Aorta (tissue), 5 donors: ENCODE measurements around the gene RCL1. TPM values are rescaled to one million over a fixed set of nuclear protein-coding genes. Genes with fewer than 3 reads are reported as not detected.

ENCODE experiments used
- ATAC-seq: fragments of 200-7000 bp; cut with Tn5 transposase; one replicate; pipeline ENCODE4 v1.9.1; 2022; ENCODE audit warnings: moderate library complexity; ENCODE audit not compliant: low FRiP score
- DNase-seq, 2 donors: peaks; one replicate each; pipeline ENCODE4 v3.0.0-alpha.2; 2020
- H3K27ac ChIP-seq, 2 donors: one replicate each; pipeline ENCODE4 v1.5.1; 2013; ENCODE audit warnings: low read length in 2 of 2, mild to moderate bottlenecking in 2 of 2, moderate library complexity in 2 of 2, control low read depth in 1 of 2, inconsistent platforms in 1 of 2, low read depth in 1 of 2
- H3K27me3 ChIP-seq, 2 donors: one replicate each; pipeline ENCODE4 v1.6.1; 2013; ENCODE audit warnings: control low read depth in 1 of 2, low read length in 1 of 2, mild to moderate bottlenecking in 1 of 2, moderate library complexity in 1 of 2; ENCODE audit not compliant: insufficient read depth in 2 of 2, control insufficient read depth in 1 of 2
- H3K36me3 ChIP-seq, 2 donors: one replicate each; pipeline ENCODE4 v1.6.1; 2013; ENCODE audit warnings: control low read depth in 1 of 2, low read length in 1 of 2, mild to moderate bottlenecking in 1 of 2; ENCODE audit not compliant: insufficient read depth in 2 of 2, control insufficient read depth in 1 of 2
- H3K4me1 ChIP-seq, 2 donors: one replicate each; pipeline ENCODE4 v1.6.1; 2013; ENCODE audit warnings: low read length in 2 of 2, control low read depth in 1 of 2, mild to moderate bottlenecking in 1 of 2, moderate library complexity in 1 of 2; ENCODE audit not compliant: insufficient read depth in 2 of 2, control insufficient read depth in 1 of 2
- H3K4me3 ChIP-seq, 2 donors: one replicate each; pipeline ENCODE4 v1.5.1; 2013; ENCODE audit warnings: low read length in 2 of 2, control low read depth in 1 of 2, mild to moderate bottlenecking in 1 of 2
- H3K9me3 ChIP-seq: one replicate; pipeline ENCODE4 v1.6.1; 2013; ENCODE audit warnings: mild to moderate bottlenecking, low read length; ENCODE audit not compliant: control insufficient read depth
- whole genome bisulfite sequencing, 2 donors: extraction: QIAGEN DNeasy Blood & Tissue Kit; methylation state at CpG; one replicate each; pipeline ENCODE4 v1.1.7; 2013; 5-methylcytosine and 5-hydroxymethylcytosine counted together
- intact Hi-C, 2 donors: fragments of 100-400 bp; cut with DNase I; formaldehyde crosslinking; loops; one replicate each; pipeline versions ENCODE4 v1.14.2 to v1.15.0; 2022
- polyA plus RNA-seq, 2 donors: library from polyadenylated mRNA; stranded (reverse); fragments of 200-250 nt; gene quantifications; one replicate each; pipeline ENCODE4 v1.2.3, GENCODE V29; 2013
- total RNA-seq, 2 donors: library from RNA; stranded (reverse); fragmentation: NEBNext Ultra II Directional; extraction: Animal tissue kit (Norgen Biotek cat#: 25700); gene quantifications; one replicate each; pipeline ENCODE4 v1.2.1, GENCODE V29; 2021
- donor health status: healthy with polysubstance abuse.
- donor health status: Bipolar disorder and iron deficiency.
- donor health status: DM: no; HTN: no; CAD: no.
- donor health status: DM: no; HTN: no; CAD: no.
- donor health status: DM: yes; HTN: yes; CAD: no.

Gene RCL1
- total and polyA plus RNA-seq, 4 donors, result 10.8 to 41.9 (median 26.8) TPM

- ATAC-seq (no peak), DNase-seq (no peak)
- intact Hi-C loops, result no loop called here
- Histone ChIP-seq H3K9me3 (no peaks in the 10 kb centered on the region), H3K4me1 (peaks cover 0 to under 1% of the 10 kb centered on the region in 2 donors), H3K27me3 (no peaks in the 10 kb centered on the region), H3K36me3 (no peaks in the 10 kb centered on the region), H3K4me3 (no peak overlapping the region), H3K27ac (no peak overlapping the region)
- WGBS, 2 donors, result 96 to 97% methylated on average over 3 of the region's 3 CpGs
Measured at GRCh38 chr9:4879115-4879558, 86.4 kb downstream of the RCL1 start.

- WGBS, 2 donors, result 94 to 97% methylated on average over 3 of the region's 3 CpGs
- intact Hi-C loops, result no loop called here
- ATAC-seq, result no peak
Measured at GRCh38 chr9:4883326-4883873, 90.7 kb downstream of the RCL1 start.

GRCh38 chr9:4886698-4887097 is 94.0 kb downstream of the RCL1 start:
- Histone ChIP-seq H3K9me3 (no peaks in the 10 kb centered on the region), H3K4me3 (no peak overlapping the region), H3K36me3 (no peaks in the 10 kb centered on the region), H3K4me1 (peaks cover 0 to 5% of the 10 kb centered on the region in 2 donors), H3K27ac (peak overlapping the region; percentile 66 to 87), H3K27me3 (no peaks in the 10 kb centered on the region)
- ATAC-seq, result no peak
- DNase-seq, result no peak
- 34 to 39% methylated on average over 6 of the region's 6 CpGs for WGBS, 2 donors
- intact Hi-C loops, result no loop called here

More at GRCh38 chr9:4883326-4883873, 90.7 kb downstream of the RCL1 start:
- Histone ChIP-seq H3K4me3 (no peak overlapping the region), H3K36me3 (no peaks in the 10 kb centered on the region), H3K27ac (no peak overlapping the region), H3K4me1 (peaks cover 0 to 5% of the 10 kb centered on the region in 2 donors), H3K27me3 (no peaks in the 10 kb centered on the region), H3K9me3 (no peaks in the 10 kb centered on the region)
- DNase-seq, result no peak

- Histone ChIP-seq H3K27ac (peak overlapping the region in 1 of 2 donors; percentile 75), H3K9me3 (no peaks in the 10 kb centered on the region), H3K4me3 (no peak overlapping the region), H3K4me1 (peaks cover 0 to 5% of the 10 kb centered on the region in 2 donors), H3K27me3 (no peaks in the 10 kb centered on the region), H3K36me3 (no peaks in the 10 kb centered on the region)
- WGBS, 2 donors, result 2 to 8% methylated on average over 4 of the region's 4 CpGs
- DNase-seq, result peak; percentile 73 to 84
- ATAC-seq, result peak; percentile 70
- intact Hi-C loops, result no loop called here
Measured at GRCh38 chr9:4887556-4887955, 94.8 kb downstream of the RCL1 start.

- Histone ChIP-seq H3K4me3 (no peak overlapping the region), H3K36me3 (no peaks in the 10 kb centered on the region), H3K27me3 (no peaks in the 10 kb centered on the region), H3K9me3 (no peaks in the 10 kb centered on the region), H3K27ac (peak overlapping the region; percentile 53 to 97), H3K4me1 (peaks cover 2 to 5% of the 10 kb centered on the region in 2 donors)
- intact Hi-C loops, result no loop called here
- no peak for DNase-seq
- WGBS, 2 donors, result 13 to 24% methylated on average over 3 of the region's 3 CpGs
- ATAC-seq, result no peak
Measured at GRCh38 chr9:4890242-4890641, 97.5 kb downstream of the RCL1 start.

GRCh38 chr9:4890929-4891328 is 98.2 kb downstream of the RCL1 start:
- H3K36me3 ChIP-seq, result no peaks in the 10 kb centered on the region
- 31 to 35% methylated on average over 2 of the region's 2 CpGs for WGBS, 2 donors
- DNase-seq (no peak), ATAC-seq (no peak)
- H3K27ac ChIP-seq, result peak overlapping the region; percentile 53 to 54
- H3K9me3 ChIP-seq, result no peaks in the 10 kb centered on the region
- no peak overlapping the region for H3K4me3 ChIP-seq
- intact Hi-C loops, result no loop called here
- peaks cover 2 to 5% of the 10 kb centered on the region in 2 donors for H3K4me1 ChIP-seq
- no peaks in the 10 kb centered on the region for H3K27me3 ChIP-seq

- Histone ChIP-seq H3K9me3 (no peaks in the 10 kb centered on the region), H3K36me3 (no peaks in the 10 kb centered on the region), H3K4me3 (no peak overlapping the region), H3K4me1 (peaks cover 2 to 5% of the 10 kb centered on the region in 2 donors), H3K27me3 (no peaks in the 10 kb centered on the region), H3K27ac (no peak overlapping the region)
- DNase-seq (no peak), ATAC-seq (no peak)
- 98 to 99% methylated on average over 3 of the region's 3 CpGs for WGBS, 2 donors
- intact Hi-C loops, result no loop called here
Measured at GRCh38 chr9:4891674-4892073, 98.9 kb downstream of the RCL1 start.

GRCh38 chr9:4892501-4893194 is 99.9 kb downstream of the RCL1 start:
- WGBS, 2 donors, result 97% methylated on average over 5 of the region's 5 CpGs
- no peak overlapping the region for H3K4me3 ChIP-seq

GRCh38 chr9:4894076-4894475 is 101.3 kb downstream of the RCL1 start:
- intact Hi-C loops, result no loop called here
- H3K27ac ChIP-seq, result no peak overlapping the region
- peaks cover 0 to 2% of the 10 kb centered on the region in 2 donors for H3K4me1 ChIP-seq
- no peak for DNase-seq
- H3K36me3 ChIP-seq, result no peaks in the 10 kb centered on the region
- H3K27me3 ChIP-seq, result no peaks in the 10 kb centered on the region
- no peaks in the 10 kb centered on the region for H3K9me3 ChIP-seq
- no peak overlapping the region for H3K4me3 ChIP-seq
- 87 to 90% methylated on average over 4 of the region's 4 CpGs for WGBS, 2 donors
- no peak for ATAC-seq

More at GRCh38 chr9:4892501-4893194, 99.9 kb downstream of the RCL1 start:
- intact Hi-C loops, result no loop called here
- Histone ChIP-seq H3K36me3 (no peaks in the 10 kb centered on the region), H3K27ac (no peak overlapping the region), H3K9me3 (no peaks in the 10 kb centered on the region), H3K27me3 (no peaks in the 10 kb centered on the region), H3K4me1 (peaks cover 2 to 5% of the 10 kb centered on the region in 2 donors)
- ATAC-seq (no peak), DNase-seq (no peak)
